Inflammatory macrophage treated with lipopolysaccharide for 4 hours (primary cell): Measurements from ENCODE around the gene GOLGA1.
"Not testable (repeated sequence)": the region's sequence is repeated elsewhere in the genome, so short reads cannot be mapped to it uniquely, and the experiment has no call there.

Experiments used
- DNase-seq: peaks from one replicate; pipeline ENCODE4 v3.0.0-alpha.2; 2020

The GOLGA1 gene, protein sequence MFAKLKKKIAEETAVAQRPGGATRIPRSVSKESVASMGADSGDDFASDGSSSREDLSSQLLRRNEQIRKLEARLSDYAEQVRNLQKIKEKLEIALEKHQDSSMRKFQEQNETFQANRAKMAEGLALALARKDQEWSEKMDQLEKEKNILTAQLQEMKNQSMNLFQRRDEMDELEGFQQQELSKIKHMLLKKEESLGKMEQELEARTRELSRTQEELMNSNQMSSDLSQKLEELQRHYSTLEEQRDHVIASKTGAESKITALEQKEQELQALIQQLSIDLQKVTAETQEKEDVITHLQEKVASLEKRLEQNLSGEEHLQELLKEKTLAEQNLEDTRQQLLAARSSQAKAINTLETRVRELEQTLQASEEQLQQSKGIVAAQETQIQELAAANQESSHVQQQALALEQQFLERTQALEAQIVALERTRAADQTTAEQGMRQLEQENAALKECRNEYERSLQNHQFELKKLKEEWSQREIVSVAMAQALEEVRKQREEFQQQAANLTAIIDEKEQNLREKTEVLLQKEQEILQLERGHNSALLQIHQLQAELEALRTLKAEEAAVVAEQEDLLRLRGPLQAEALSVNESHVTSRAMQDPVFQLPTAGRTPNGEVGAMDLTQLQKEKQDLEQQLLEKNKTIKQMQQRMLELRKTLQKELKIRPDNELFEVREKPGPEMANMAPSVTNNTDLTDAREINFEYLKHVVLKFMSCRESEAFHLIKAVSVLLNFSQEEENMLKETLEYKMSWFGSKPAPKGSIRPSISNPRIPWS

DNA sequence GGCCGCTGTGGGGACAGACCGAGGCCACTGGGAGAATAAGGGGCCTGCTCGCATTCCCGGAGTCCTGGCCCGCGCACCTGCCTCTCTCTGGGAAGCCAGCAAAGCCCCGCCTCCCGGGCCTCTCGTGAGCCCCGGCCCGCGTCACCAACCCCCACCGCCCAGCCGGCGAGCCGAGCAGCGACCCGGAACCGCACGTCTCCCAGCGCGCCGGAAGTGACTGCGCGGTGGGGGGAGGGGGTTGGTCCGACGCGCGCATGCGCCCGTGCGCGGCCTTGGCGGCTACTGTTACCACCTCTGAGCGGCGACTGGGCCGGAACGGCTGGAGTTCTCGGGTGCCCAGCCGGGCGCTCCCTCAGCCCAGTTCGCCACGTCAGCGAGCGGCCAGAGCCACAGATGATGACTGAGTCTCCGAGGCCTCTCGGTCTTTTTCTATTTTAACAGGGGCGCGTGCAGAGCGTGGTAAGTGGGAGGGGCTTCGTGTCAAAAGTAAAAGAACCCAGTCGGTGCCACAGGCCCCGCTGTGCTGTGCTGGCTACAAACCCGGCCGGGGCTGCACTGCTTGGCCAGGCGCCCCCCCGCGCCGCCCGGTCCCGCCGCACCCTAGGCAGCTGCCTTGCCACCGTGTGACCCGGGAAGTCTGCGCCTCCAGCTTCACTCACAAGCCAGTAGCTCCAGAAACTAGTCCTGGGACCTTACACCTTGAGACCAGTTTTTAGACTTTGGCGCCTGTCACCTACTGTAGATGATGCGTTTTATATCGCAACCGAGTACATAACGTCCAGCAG lies at the start of gene GOLGA1:
Gene GOLGA1, minus strand, starts transcription at position 190 of the 785 bp plus-strand sequence. CDS start 2,372 bp downstream, outside the sequence.
- peak; percentile 95 for DNase-seq

DNA sequence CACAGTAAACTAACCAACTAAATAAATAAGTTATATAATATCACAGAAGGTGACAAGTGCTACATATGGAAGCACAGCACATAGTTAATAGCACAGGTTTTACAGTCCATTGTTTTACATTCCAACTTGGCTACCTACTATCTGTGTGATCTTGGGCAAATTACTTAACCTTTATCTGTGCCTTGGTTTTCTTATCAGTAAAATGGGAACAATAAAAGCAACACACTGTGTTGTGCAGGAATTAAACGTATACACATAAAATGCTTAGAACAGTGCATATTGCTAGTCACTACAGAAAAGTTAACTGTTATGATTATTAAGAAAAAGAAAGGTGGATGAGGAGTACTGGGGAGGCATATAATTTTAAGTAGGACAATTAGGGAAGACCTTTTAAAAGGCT lies 42.8 kb upstream of the GOLGA1 start:
- no peak for DNase-seq

DNA sequence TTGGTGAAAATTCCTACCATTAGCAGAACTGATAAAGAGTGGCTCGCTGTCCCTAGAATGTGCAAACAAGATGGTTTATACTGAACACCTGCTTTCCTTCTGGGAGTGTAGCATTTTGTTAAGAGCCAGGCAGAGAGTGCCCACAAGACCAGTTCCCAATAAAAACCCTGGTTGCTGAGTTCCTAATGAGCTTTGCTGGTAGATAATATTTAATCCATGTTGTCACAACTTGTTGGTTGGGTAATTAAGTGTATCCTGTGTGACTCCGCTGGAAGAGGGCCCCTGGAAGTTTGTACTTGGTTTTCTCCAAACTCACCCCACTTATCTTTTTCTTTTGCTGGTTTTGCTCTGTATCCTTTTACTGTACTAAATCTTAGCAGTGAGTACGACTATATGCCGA lies 39.5 kb upstream of the GOLGA1 start:
- DNase-seq: no peak

DNA sequence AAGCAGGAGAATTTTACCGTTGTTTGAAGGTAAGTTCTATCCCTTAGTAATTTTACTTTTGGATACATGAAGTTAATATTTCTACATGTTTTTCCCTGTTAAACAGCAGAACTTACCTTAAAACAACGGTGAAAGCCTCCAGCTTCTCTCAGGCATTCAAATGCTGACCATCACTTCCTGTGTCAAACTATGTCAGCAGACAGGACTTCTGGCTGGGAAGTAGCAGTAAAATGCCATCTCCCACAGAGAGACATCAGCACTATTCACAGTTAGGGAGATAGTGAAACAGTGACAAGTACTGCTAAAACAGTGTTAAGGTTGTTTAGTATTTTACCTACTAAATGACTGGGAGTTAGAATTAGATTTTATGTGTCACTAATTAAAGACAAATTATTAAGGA lies 34.2 kb upstream of the GOLGA1 start:
- no peak for DNase-seq

DNA sequence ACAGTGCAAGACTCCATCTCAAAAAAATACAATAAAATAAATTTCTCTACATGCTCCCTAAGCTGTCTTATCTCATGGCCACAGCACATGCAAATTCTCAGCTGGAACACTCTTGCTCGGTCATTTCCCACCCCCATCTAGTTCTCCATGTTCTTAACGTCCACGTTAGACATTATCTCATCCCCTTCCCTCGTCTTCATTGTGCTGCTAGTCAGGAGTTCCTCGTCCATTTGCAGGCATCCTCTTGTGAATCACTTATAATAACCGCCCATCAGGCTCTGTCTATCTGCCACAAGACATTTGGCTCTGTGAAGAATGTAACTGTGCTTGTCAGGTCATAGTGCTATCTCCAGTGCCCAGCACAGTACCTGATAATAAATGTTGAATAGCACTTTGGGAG lies 32.9 kb upstream of the GOLGA1 start:
- no peak for DNase-seq

DNA sequence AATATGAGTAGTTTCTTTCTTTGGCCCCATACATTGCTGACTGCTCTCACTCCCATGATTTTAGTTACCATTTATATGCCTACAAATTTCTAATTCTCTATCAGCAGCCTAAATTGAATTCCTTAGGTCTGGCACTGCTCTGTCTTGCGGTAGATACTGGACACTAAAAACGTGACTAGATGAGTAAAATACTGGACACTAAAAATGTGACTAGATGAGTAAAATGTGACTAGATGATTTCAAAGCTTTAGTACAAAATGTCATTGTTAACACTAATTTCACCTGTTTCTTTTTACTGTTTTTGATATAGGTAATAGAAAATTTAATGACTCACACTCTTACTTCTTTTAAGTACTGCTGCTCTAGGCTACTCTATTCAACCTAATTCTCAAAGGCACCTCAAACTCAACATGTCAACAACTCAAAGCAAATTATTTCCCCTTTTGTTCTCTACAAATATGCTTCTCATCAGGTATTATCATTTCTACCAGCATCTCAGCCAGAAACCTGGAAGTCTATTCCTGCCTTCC lies 31.4 kb upstream of the GOLGA1 start:
- no peak for DNase-seq

DNA sequence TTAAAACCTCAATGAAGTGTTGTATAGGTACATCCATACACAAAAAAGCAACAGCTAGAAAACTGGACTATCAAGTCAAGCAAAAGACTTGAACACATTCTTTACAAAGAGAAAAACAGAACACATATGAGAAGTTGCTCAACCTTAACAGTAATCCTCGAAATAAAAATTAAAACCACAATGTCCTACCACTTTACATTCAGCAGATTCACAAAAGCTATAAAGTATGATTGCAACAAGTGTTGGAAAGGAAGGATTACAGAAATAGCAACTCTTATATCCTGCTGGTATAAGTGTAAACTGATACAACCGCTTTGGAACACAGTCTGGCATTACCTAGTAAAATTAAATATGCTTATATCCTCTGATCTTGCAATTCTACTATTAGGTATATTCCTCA lies 28.5 kb upstream of the GOLGA1 start:
- peak; percentile 1 for DNase-seq

DNA sequence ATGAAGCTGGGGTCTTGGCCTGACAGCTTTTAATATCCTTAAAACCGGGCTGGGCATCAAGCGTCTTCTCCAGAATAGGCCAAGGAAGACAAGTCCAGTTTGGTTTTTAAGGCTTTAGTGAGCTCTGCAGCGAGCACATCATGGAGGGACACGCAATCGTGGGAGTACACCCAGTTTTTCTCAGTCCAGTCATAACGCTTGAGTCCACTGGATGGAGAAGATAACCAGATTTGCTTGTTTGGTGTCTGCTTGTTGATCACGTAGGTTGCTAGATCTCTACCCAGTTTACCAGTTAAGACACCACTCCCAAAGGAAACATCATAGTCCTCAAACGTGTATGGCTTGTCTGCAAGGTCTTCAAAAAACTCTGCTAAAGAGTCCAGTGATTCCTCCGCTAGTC lies 27.4 kb upstream of the GOLGA1 start:
- no peak for DNase-seq

DNA sequence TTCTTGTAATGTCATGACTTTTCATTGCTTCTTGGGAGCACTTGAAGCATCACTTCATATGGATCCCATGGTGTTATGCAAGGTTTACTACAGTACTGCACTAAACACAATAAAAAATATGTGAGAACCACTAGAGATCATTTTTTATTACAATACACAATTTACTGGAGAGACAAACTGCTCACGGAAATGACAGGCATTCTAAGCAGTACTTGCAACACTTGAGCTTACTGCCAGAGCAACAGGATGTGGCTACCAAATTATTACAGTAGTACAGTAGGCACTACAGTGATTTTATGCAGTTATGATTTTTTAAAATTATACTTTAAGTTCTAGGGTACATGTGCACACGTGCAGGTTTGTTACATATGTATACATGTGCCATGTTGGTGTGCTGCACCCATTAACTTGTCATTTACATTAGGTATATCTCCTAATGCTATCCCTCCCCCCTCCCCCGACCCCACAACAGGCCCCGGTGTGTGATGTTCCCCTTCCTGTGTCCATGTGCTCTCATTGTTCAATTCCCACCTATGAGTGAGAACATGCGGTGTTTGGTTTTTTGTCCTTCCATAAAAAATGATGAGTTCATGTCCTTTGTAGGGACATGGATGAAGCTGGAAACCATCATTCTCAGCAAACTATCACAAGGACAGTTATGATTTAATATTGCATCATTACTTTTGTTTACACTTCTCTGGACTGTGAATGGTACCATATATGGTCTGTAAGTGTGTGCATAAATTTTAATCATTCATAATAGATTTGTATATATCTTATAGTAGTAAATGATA lies 25.1 kb upstream of the GOLGA1 start:
- DNase-seq: peak; percentile 24

DNA sequence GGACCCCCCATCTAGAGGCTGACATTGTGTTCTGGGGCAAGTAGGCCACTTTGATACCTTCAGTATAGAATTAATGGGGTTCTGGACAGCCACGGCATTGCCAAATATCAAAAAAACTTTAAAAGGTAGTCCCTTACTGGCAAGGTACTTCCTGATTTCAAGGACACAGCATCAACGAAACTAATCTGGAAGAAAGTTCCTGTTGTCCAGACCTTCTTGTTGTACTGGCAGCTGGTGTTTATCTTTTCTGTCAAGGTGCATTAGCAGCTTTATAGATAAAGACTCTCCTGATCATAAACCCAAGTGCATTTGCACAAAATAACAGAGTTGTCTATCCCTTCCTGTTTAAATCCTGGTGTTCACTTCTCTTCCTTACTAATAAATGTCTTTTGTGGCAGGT lies 23.7 kb upstream of the GOLGA1 start:
- DNase-seq: no peak

DNA sequence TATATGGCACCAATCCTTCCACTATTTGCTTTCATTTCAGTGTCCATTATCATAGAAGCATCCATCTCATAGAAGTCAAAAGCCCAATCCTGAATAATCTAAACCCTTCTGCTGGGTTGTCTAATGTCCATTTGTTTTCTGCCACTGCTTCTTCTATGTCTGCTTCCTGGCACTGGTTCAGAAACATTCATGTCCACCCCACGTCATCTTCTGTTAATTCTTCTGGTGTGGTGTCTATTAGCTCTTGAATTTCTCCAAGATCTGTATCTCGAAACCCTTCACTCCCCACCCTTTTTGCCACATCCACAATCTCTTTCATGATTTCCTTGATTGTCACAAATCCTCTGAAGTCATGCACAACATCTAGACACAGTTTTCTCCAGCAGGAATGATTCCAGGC lies 23.2 kb upstream of the GOLGA1 start:
- no peak for DNase-seq

DNA sequence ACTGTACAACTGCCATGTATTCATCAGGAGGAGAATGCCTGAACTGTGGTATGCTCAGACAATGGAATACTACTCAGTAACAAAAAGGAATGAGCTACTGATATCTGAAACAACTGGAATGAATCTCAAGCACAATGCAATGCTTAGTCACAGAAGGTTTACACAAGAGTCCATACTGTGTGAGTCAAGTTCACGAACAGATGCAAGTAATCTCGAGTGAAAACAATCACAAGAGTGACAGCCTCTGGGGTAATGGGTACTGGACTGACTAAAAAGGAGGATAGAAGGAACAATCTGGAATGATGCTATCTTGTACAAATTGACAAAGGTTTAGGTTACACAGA lies 19.5 kb upstream of the GOLGA1 start:
- no peak for DNase-seq

DNA sequence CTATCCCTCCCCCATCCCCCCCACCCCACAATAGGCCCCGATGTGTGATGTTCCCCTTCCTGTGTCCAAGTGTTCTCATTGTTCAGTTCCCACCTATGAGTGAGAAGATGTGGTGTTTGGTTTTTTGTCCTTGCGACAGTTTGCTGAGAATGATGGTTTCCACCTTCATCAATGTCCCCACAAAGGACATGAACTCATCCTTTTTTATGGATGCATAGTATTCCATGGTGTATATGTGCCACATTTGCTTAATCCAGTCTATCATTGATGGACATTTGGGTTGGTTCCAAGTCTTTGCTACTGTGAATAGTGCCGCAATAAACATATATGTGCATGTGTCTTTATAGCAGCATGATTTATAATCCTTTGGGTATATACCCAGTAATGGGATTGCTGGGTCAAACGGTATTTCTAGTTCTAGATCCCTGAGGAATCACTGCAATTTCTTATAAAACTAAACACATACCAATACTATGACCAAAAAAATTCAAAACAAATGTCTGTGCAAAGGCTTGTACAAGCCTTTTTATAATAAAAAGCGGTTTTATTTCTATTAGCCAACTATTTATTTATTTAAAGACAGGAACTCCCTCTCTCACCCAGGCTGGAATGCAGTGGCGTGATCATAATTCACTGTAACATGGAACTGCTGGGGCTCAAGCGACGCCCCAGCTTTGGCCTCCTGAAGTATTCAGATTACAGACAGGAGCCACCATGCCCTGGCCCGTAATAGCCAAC lies 19.0 kb upstream of the GOLGA1 start:
- DNase-seq: not testable (repeated sequence)

DNA sequence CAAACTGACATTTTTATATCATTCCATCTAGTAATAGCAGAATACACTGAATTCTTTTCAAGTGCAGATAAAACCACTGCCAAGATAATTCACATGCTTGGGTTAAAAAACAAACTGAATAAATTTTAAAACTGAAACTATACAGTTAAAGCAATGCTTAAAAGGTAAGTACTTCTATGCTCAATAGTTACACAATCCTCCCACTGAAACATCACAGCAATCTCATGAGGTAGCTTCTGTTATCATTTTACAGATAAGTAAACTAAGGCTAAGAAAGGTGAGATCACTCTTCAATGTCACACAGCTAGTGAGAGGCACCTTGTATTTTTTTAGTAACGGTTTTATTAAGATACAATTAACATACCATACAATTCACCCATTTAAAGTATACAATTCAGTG lies 13.4 kb upstream of the GOLGA1 start:
- no peak for DNase-seq

DNA sequence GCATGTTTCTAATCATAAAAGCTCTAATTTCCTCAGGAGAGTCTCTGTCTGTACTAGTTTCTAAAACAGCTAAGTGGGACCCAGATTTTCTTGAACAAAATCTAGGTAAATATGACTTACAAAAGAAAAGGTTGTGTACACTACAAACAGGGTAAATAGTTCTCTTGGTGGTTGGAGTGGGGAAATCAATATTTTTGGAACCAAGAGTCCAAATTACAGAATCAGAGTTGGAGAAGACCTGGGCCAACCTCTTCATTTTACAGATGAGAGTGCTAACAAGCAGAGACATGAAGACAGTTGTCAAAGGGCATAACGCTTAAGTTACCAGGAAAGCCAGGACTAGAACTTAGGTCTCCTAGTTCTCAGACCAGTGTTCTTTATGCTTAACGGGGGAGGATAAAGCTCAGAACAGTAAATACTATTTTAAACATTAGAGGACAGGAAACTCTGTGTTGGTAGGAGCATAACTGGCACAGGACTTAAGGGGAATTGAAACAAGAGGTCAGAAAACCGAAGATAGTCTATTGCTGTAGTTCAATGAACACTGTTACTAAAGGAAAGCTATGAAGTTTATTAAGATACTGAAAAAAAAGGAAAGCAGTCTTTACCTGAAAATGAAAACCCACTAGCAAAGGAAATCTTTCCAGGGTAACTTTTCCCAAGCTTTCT lies 9.3 kb upstream of the GOLGA1 start:
- no peak for DNase-seq

DNA sequence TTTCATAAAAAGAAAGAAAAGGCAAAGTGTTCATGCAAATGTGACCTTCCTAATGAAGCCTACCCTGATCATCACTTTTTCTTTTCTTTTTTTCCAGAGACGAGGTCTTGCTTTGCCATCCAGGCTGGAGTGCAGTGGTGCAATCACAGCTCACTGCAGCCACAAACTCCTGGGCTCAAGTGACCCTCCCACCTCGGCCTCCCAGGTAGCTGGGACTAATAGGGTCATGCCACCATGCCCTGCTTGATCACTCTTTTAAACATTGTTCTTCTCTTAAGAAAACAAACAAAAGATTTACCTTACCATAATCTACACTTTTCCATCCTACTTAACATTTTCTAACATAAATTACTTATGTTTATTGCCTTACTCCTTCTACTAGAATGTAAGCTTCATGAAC lies 8.5 kb upstream of the GOLGA1 start:
- DNase-seq: no peak

DNA sequence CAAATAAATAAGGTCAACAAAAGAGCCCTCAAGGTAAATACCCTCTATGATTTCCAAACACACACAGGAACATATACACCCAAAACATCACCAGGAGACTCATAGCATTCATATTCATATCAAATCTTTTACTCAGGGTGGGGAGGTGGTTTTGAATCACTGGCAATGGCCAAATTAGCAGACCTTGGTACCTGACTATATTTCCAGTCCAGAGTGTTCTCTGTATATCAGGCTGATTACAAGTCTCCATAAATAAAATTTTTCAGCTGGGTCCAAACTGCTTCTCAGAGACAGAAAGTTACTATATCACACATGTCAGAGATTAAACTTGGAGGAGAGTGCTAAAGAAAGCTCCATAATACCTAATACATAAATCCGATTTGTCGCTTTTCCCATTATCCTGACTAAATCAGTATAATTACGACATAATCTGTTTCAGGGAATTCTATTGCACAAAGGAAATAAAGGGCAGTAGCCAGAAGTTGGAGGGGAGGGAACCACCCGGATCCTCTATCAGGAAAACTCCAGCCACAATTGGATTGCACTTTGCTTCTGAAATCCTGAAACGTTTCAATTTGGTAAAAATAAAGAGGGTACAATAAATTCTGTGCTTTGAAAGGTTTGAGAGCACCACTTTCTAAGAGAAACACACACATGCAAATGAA lies 7.0 kb upstream of the GOLGA1 start:
- DNase-seq: no peak

DNA sequence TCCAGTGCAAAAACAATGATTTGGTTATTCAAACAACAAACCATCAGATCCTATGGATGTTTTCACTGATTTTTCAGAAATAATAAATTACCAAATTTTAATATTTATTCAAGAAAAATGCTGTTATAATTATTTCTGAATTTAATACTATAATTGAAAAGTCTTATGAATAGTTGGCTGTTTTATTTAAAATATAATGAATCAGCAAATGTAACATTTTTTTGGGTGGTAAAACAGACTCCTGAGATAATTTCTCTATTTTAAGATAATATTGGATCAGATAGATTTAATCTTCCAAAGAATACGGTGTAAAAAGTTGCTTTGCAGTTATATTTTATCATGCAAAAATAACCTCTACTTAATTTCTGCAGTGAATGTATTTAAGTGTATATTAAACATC lies 5.3 kb upstream of the GOLGA1 start:
- DNase-seq: no peak

DNA sequence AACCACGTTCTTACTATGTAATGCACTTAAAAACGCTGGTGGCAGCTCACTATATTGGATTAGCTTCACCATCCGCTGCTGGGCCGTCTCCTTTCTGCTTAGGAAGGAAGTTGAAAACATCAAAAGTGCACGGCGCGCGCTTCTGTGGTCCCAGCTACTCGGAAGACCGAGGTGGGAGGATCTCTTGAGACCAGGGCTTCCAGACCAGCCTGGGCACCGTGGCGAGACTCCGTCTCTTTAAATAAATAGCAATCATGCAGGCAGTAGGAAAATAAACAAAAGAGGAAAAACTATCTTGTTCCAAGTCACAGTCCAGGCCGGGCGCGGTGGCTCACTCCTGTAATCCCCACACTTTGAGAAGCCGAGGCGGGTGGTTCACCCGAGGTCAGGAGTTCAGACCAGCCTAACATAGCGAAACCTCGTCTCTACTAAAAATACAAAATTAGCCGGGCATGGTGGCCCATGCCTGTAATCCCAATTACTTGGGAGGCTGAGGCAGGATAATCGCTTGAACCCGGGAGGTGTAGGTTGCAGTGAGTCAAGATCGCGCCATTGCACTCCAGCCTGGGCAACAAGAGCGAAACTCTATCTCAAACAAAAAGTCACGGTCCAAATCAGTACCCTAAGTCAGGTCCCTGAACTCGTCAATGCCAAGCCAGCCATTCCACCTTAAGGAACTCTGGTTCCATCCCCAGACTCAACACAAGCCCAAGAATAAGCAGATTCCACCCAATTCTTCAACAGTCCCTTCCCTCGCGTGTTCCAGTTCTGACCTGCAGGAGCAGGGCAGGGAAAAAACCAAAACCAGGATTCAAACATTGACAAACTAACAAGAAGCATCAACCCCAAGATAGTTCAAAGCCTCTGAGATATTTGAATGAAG lies 1.0 kb upstream of the GOLGA1 start:
- peak; percentile 65 for DNase-seq

DNA sequence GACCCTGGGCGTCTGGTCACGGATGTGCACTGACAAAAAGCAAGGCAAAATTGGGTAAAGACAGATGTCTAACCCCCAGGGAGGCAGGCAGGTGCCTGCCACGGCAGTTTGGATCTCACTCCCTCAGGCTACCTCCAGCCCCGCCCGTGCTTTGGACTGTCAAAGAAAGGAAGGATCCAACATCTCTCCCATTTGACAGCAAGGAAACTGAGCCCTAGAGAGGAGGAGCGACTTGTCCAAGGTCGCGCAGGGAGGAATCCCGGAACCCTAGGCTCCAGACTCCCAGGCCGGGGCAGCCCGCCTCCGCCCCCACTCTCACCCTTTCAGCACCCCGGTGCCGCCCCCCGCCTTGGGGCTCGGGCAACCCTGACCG lies 376 bp downstream of the GOLGA1 start:
- DNase-seq: no peak
